Amniotic epithelial cell (primary cell): ENCODE measurements around the gene PRKAA1.
"Not testable (repeated sequence)": the region's sequence is repeated elsewhere in the genome, so short reads cannot be mapped to it uniquely, and the experiment has no call there.

ENCODE experiments used
- DNase-seq: peaks from one replicate; pipeline ENCODE4 v3.0.0-alpha.2; 2010; ENCODE audit warnings: low read depth

Gene PRKAA1

GRCh38 chr5:40733434-40733833, 64.7 kb downstream of the PRKAA1 start:
- DNase-seq = no peak

GRCh38 chr5:40722497-40722911, 75.7 kb downstream of the PRKAA1 start:
- DNase-seq = not testable (repeated sequence)

GRCh38 chr5:40720069-40720468, 78.1 kb downstream of the PRKAA1 start:
- no peak for DNase-seq

DNA sequence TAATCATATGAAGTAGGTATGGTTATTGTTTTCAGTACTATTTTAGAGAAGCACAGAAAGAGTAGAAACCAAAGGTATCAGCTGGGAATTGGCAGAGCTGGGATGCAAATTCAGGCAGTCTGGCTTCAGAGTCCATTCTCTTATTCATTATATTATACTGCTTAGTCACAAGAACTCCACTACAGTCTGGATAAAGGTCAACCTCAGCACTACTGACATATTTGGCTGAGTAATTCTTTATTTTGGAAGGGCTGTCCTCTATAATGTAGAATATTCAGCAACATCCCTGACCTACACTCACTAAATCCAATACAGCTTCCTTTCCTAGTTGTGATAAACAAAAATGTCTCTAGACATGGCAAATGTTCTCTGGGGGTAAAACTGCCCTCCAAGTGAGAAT, 80.9 kb downstream of the PRKAA1 start:
- peak; percentile 31 for DNase-seq

DNA sequence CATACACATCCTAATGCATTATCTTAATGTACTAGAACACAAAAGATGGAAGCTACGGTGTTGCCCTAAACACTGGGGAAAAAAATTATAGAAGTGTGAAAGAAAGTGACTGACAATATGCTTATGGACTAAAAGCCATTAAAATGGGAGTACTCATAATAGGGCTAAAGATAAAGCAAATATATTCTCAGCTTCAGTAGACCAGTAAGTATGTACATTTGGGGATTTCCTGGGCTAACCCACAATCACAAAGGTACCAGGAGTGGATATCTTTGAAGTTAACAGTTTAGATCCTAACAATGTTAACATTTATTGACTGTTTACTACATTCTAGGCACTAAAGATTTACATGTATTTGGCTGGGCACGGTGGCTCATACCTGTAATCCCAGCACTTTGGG, 81.6 kb downstream of the PRKAA1 start:
- no peak for DNase-seq

GRCh38 chr5:40716000-40716399, 82.2 kb downstream of the PRKAA1 start:
- DNase-seq = no peak

DNA sequence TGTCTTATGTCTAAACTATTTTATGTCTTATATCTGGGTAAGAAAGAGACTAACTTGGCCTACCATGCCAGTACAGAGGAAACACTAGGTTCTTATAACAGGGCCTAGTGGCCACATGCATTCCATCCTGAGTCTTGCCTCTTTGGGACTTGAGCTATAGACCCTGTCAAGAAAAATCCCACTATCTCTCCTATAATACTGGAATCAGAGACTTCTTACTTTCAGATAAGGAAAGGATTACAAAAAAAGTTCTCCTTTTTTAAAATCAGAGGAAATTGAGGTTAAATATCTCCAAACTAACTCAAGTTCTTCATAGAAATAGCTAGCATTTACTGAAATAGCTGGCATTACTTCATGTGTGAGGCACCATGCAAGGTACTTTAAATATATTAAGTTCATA, 84.2 kb downstream of the PRKAA1 start:
- no peak for DNase-seq

DNA sequence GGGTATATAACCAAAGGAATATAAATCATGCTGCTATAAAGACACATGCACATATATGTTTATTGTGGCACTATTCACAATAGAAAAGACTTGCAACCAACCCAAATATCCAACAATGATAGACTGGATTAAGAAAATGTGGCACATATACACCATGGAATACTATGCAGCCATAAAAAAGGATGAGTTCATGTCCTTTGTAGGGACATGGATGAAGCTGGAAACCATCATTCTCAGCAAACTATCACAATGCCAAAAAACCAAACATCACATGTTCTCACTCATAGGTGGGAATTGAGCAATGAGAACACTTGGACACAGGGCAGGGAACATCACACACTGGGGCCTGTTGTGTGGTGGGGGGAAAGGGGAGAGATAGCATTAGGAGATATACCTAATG, 87.6 kb downstream of the PRKAA1 start:
- not testable (repeated sequence) for DNase-seq
